GM19025 (cell line): ENCODE measurements around the gene TEX30.

Source experiments
- ATAC-seq: cut with Tn5 transposase; IDR thresholded peaks from one replicate; pipeline ENCODE4 v1.9.1; 2021; ENCODE audit warnings: mild to moderate bottlenecking, low read depth, moderate library complexity; ENCODE audit not compliant: unreplicated experiment

Gene TEX30

GRCh38 chr13:102773441-102774213 is at the start of gene TEX30:
Gene TEX30 (minus strand): TSS chr13:102773786. CDS start chr13:102770026, 3,760 bp downstream.
- peak; percentile 92 for ATAC-seq

GRCh38 chr13:102817907-102818306 is 44.3 kb upstream of the TEX30 start:
- no peak for ATAC-seq

GRCh38 chr13:102817241-102817640 is 43.7 kb upstream of the TEX30 start:
- ATAC-seq, result no peak

GRCh38 chr13:102816708-102817107 is 43.1 kb upstream of the TEX30 start:
- ATAC-seq, result no peak

- no peak for ATAC-seq
Observed at GRCh38 chr13:102815788-102816187, 42.2 kb upstream of the TEX30 start.

- no peak for ATAC-seq
Observed at GRCh38 chr13:102814793-102815192, 41.2 kb upstream of the TEX30 start.

GRCh38 chr13:102814025-102814607 is 40.5 kb upstream of the TEX30 start:
- ATAC-seq, result no peak

DNA sequence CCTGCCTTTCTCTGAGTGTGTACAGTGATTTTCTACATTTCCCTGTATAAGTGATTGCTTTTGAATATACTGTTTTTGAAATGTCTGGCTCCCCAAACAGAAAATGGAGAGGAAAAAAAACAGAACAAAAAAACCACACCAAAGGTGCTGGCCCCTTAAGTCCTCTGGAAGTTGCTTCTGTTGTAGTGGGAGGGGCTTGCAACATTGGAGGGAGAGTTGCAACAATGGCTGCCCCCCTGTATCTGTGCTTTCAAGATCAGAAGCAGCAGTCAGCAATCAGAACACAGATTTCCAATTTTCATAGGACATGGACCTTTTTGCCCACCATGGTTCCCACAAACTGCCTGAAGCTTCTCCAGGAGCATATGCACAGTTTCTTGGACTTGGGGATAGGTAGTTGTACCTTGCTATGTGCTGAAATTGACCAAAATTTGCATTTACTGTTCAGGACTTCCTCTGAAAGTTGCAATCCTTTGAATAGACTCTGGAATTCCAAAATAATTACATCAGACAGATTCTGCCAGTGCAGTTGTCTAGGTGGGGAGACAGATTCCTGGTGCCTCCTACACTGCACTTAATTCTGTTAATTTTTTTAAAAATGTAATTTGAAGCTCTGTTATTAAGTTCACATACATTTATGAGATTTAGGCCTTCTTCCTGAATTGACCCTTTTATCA is 39.2 kb upstream of the TEX30 start:
- no peak for ATAC-seq

GRCh38 chr13:102807699-102808098 is 34.1 kb upstream of the TEX30 start:
- ATAC-seq, result no peak

DNA sequence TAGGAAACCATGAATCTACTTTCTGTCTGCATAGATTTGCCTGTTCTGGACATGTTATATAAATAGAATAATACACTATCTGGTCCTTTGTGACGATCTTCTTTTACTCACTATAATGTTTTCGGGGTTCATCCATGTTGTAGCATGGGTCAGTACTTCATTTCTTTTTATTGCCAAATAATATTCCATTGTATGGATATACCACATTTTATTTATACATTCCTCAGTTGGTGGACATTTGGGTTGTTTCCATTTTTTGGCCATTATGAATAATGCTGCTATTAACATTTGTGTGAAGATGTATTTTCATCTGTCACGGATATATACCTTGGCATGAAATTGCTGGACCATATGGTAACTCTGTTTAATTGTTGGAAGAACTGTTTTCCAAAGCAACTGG is 32.1 kb upstream of the TEX30 start:
- no peak for ATAC-seq

GRCh38 chr13:102800145-102801041 is 26.8 kb upstream of the TEX30 start:
- peak; percentile 76 for ATAC-seq

- peak; percentile 3 for ATAC-seq
Observed at GRCh38 chr13:102799426-102800144, 26.0 kb upstream of the TEX30 start.

- peak; percentile 72 for ATAC-seq
Observed at GRCh38 chr13:102798581-102799425, 25.2 kb upstream of the TEX30 start, which contains the start of the genes BIVM and POGLUT2. Gene BIVM (plus strand): TSS chr13:102799119. CDS start chr13:102807268, 8,149 bp downstream. Gene POGLUT2 (minus strand): TSS chr13:102798976. CDS start chr13:102798670, 306 bp downstream.

- no peak for ATAC-seq
Observed at GRCh38 chr13:102793611-102794355, 20.2 kb upstream of the TEX30 start.

GRCh38 chr13:102792396-102792795 is 18.8 kb upstream of the TEX30 start:
- ATAC-seq, result no peak

DNA sequence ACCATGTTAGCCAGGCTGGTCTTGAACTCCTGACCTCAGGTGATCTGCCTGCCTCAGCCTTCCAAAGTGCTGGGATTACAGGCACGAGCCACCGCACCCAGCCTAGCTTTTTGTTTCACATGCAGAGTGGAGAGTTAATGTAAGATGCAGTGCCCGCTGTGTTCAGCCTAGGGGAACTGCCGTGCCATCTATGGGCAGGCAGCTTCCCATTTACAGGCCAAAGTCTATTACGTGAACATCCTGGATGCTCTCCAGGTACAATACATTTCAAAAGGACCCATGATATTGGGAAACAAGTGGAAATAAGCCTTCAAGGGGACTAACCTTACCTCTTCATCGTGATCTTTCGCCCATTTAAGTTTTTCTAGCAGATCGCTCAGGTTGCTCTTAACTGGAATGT is 15.1 kb upstream of the TEX30 start:
- no peak for ATAC-seq

GRCh38 chr13:102784483-102784882 is 10.9 kb upstream of the TEX30 start:
- no peak for ATAC-seq

- no peak for ATAC-seq
Observed at GRCh38 chr13:102781591-102781990, 8.0 kb upstream of the TEX30 start.
